Measurements from ENCODE around the gene RORB.

Gene RORB

GRCh38 chr9:74577956-74578355 lies 80.8 kb downstream of the RORB start:
- CTCF ChIA-PET: no interaction called here
- Histone ChIP-seq H3K4me3 (ENCODE audit: control insufficient read depth in 1 of 7, extremely low read depth in 1 of 7, insufficient read depth in 4 of 7, low read depth in 2 of 7, low read length in 6 of 7) (no peak overlapping the region), H3K9me3 (ENCODE audit: control extremely low read depth in 1 of 5, control insufficient read depth in 4 of 5, insufficient read depth in 2 of 5, low read depth in 1 of 5, low read length in 4 of 5) (no peaks in the 10 kb centered on the region), H3K36me3 (ENCODE audit: control insufficient read depth in 4 of 4, insufficient read depth in 4 of 4, low read length in 3 of 4) (no peaks in the 10 kb centered on the region), H3K27me3 (replicated peaks in 2 of 5; ENCODE audit: control insufficient read depth in 4 of 5, insufficient read depth in 5 of 5, low read length in 4 of 5) (no peaks in the 10 kb centered on the region), H3K27ac (ENCODE audit: insufficient read depth in 1 of 2, low read depth in 1 of 2, low read length in 2 of 2, poor library complexity in 1 of 2, severe bottlenecking in 2 of 2) (no peak overlapping the region), H3K4me1 (ENCODE audit: control extremely low read depth in 1 of 4, control insufficient read depth in 4 of 4, insufficient read depth in 4 of 4, low read length in 3 of 4) (no peaks in the 10 kb centered on the region)
- WGBS (ENCODE audit: insufficient coverage): 50% methylated on average over 1 of the region's 1 CpG
- peak in 2 of 3 donors; percentile 17 to 21 for DNase-seq
- POLR2A ChIA-PET: no interaction called here

GRCh38 chr9:74589576-74589975 lies 92.4 kb downstream of the RORB start:
- H3K4me1 ChIP-seq (ENCODE audit: control extremely low read depth in 1 of 4, control insufficient read depth in 4 of 4, insufficient read depth in 4 of 4, low read length in 3 of 4): peaks cover 0 to 4% (median 0%) of the 10 kb centered on the region in 4 experiments
- ChIA-PET POLR2A (no interaction called here), CTCF (no interaction called here)
- no peak overlapping the region for H3K4me3 ChIP-seq (ENCODE audit: control insufficient read depth in 1 of 7, extremely low read depth in 1 of 7, insufficient read depth in 4 of 7, low read depth in 2 of 7, low read length in 6 of 7)
- peak in 2 of 3 donors; percentile 17 to 36 for DNase-seq
- WGBS (ENCODE audit: insufficient coverage): 25% methylated on average over 4 of the region's 5 CpGs
- no peaks in the 10 kb centered on the region for H3K9me3 ChIP-seq (ENCODE audit: control extremely low read depth in 1 of 5, control insufficient read depth in 4 of 5, insufficient read depth in 2 of 5, low read depth in 1 of 5, low read length in 4 of 5)
- H3K27me3 ChIP-seq (replicated peaks in 2 of 5; ENCODE audit: control insufficient read depth in 4 of 5, insufficient read depth in 5 of 5, low read length in 4 of 5): no peaks in the 10 kb centered on the region
- H3K36me3 ChIP-seq (ENCODE audit: control insufficient read depth in 4 of 4, insufficient read depth in 4 of 4, low read length in 3 of 4): no peaks in the 10 kb centered on the region
- no peak overlapping the region for H3K27ac ChIP-seq (ENCODE audit: insufficient read depth in 1 of 2, low read depth in 1 of 2, low read length in 2 of 2, poor library complexity in 1 of 2, severe bottlenecking in 2 of 2)

- DNase-seq: no peak
- no peaks in the 10 kb centered on the region for H3K9me3 ChIP-seq (ENCODE audit: control extremely low read depth in 1 of 5, control insufficient read depth in 4 of 5, insufficient read depth in 2 of 5, low read depth in 1 of 5, low read length in 4 of 5)
- H3K27ac ChIP-seq (ENCODE audit: insufficient read depth in 1 of 2, low read depth in 1 of 2, low read length in 2 of 2, poor library complexity in 1 of 2, severe bottlenecking in 2 of 2): no peak overlapping the region
- H3K4me1 ChIP-seq (ENCODE audit: control extremely low read depth in 1 of 4, control insufficient read depth in 4 of 4, insufficient read depth in 4 of 4, low read length in 3 of 4): no peaks in the 10 kb centered on the region
- CTCF ChIA-PET: interaction anchor here (1.6 kb wide), 1 partner anchor 1353 kb away, joined by 3 read pairs; no protein-coding TSS in a partner anchor
- POLR2A ChIA-PET: no interaction called here
- no peaks in the 10 kb centered on the region for H3K36me3 ChIP-seq (ENCODE audit: control insufficient read depth in 4 of 4, insufficient read depth in 4 of 4, low read length in 3 of 4)
- 90% methylated on average over 1 of the region's 2 CpGs for WGBS (ENCODE audit: insufficient coverage)
- no peak overlapping the region for H3K4me3 ChIP-seq (ENCODE audit: control insufficient read depth in 1 of 7, extremely low read depth in 1 of 7, insufficient read depth in 4 of 7, low read depth in 2 of 7, low read length in 6 of 7)
- H3K27me3 ChIP-seq (replicated peaks in 2 of 5; ENCODE audit: control insufficient read depth in 4 of 5, insufficient read depth in 5 of 5, low read length in 4 of 5): no peaks in the 10 kb centered on the region
Observed at GRCh38 chr9:74595286-74595685, 98.2 kb downstream of the RORB start.

GRCh38 chr9:74598874-74599273 lies 101.7 kb downstream of the RORB start:
- H3K4me3 ChIP-seq (ENCODE audit: control insufficient read depth in 1 of 7, extremely low read depth in 1 of 7, insufficient read depth in 4 of 7, low read depth in 2 of 7, low read length in 6 of 7): no peak overlapping the region
- H3K27ac ChIP-seq (ENCODE audit: insufficient read depth in 1 of 2, low read depth in 1 of 2, low read length in 2 of 2, poor library complexity in 1 of 2, severe bottlenecking in 2 of 2): no peak overlapping the region
- no peak for DNase-seq
- no peaks in the 10 kb centered on the region for H3K4me1 ChIP-seq (ENCODE audit: control extremely low read depth in 1 of 4, control insufficient read depth in 4 of 4, insufficient read depth in 4 of 4, low read length in 3 of 4)
- CTCF ChIA-PET: interaction anchor here (1.3 kb wide), 1 partner anchor 141 kb away, joined by 3 read pairs; no protein-coding TSS in a partner anchor
- H3K9me3 ChIP-seq (ENCODE audit: control extremely low read depth in 1 of 5, control insufficient read depth in 4 of 5, insufficient read depth in 2 of 5, low read depth in 1 of 5, low read length in 4 of 5): no peaks in the 10 kb centered on the region
- POLR2A ChIA-PET: no interaction called here
- H3K36me3 ChIP-seq (ENCODE audit: control insufficient read depth in 4 of 4, insufficient read depth in 4 of 4, low read length in 3 of 4): no peaks in the 10 kb centered on the region
- 58% methylated on average over 3 of the region's 3 CpGs for WGBS (ENCODE audit: insufficient coverage)
- H3K27me3 ChIP-seq (replicated peaks in 2 of 5; ENCODE audit: control insufficient read depth in 4 of 5, insufficient read depth in 5 of 5, low read length in 4 of 5): peaks cover 0 to 7% (median 0%) of the 10 kb centered on the region in 5 experiments

- CTCF ChIA-PET: interaction anchor here (0.7 kb wide), 1 partner anchor 14 kb away, joined by 3 read pairs; no protein-coding TSS in a partner anchor
- WGBS (ENCODE audit: insufficient coverage): no CpG with 5 or more reads among the region's 3 CpGs
- POLR2A ChIA-PET: no interaction called here
Observed at GRCh38 chr9:74609671-74610405, 112.7 kb downstream of the RORB start.

GRCh38 chr9:74610523-74611061 lies 113.5 kb downstream of the RORB start:
- H3K9me3 ChIP-seq (ENCODE audit: control extremely low read depth in 1 of 5, control insufficient read depth in 4 of 5, insufficient read depth in 2 of 5, low read depth in 1 of 5, low read length in 4 of 5): no peaks in the 10 kb centered on the region
- H3K36me3 ChIP-seq (ENCODE audit: control insufficient read depth in 4 of 4, insufficient read depth in 4 of 4, low read length in 3 of 4): no peaks in the 10 kb centered on the region
- H3K27me3 ChIP-seq (replicated peaks in 2 of 5; ENCODE audit: control insufficient read depth in 4 of 5, insufficient read depth in 5 of 5, low read length in 4 of 5): peaks cover 0 to 3% (median 0%) of the 10 kb centered on the region in 5 experiments
- H3K4me1 ChIP-seq (ENCODE audit: control extremely low read depth in 1 of 4, control insufficient read depth in 4 of 4, insufficient read depth in 4 of 4, low read length in 3 of 4): no peaks in the 10 kb centered on the region
- ChIA-PET POLR2A (no interaction called here), CTCF (interaction anchor here (0.7 kb wide), 1 partner anchor 14 kb away, joined by 3 read pairs; no protein-coding TSS in a partner anchor)
- WGBS (ENCODE audit: insufficient coverage): 100% methylated on average over 1 of the region's 2 CpGs
- H3K4me3 ChIP-seq (ENCODE audit: control insufficient read depth in 1 of 7, extremely low read depth in 1 of 7, insufficient read depth in 4 of 7, low read depth in 2 of 7, low read length in 6 of 7): no peak overlapping the region
- H3K27ac ChIP-seq (ENCODE audit: insufficient read depth in 1 of 2, low read depth in 1 of 2, low read length in 2 of 2, poor library complexity in 1 of 2, severe bottlenecking in 2 of 2): no peak overlapping the region
- DNase-seq: no peak

More at GRCh38 chr9:74609671-74610405, 112.7 kb downstream of the RORB start:
- Histone ChIP-seq H3K27me3 (replicated peaks in 2 of 5; ENCODE audit: control insufficient read depth in 4 of 5, insufficient read depth in 5 of 5, low read length in 4 of 5) (peaks cover 0 to 3% (median 0%) of the 10 kb centered on the region in 5 experiments), H3K9me3 (ENCODE audit: control extremely low read depth in 1 of 5, control insufficient read depth in 4 of 5, insufficient read depth in 2 of 5, low read depth in 1 of 5, low read length in 4 of 5) (no peaks in the 10 kb centered on the region), H3K4me3 (ENCODE audit: control insufficient read depth in 1 of 7, extremely low read depth in 1 of 7, insufficient read depth in 4 of 7, low read depth in 2 of 7, low read length in 6 of 7) (no peak overlapping the region), H3K27ac (ENCODE audit: insufficient read depth in 1 of 2, low read depth in 1 of 2, low read length in 2 of 2, poor library complexity in 1 of 2, severe bottlenecking in 2 of 2) (no peak overlapping the region), H3K36me3 (ENCODE audit: control insufficient read depth in 4 of 4, insufficient read depth in 4 of 4, low read length in 3 of 4) (no peaks in the 10 kb centered on the region), H3K4me1 (ENCODE audit: control extremely low read depth in 1 of 4, control insufficient read depth in 4 of 4, insufficient read depth in 4 of 4, low read length in 3 of 4) (no peaks in the 10 kb centered on the region)
- DNase-seq: peak in 1 of 3 donors; percentile 2

GRCh38 chr9:74630228-74630627 lies 133.1 kb downstream of the RORB start:
- no peak overlapping the region for H3K4me3 ChIP-seq (ENCODE audit: control insufficient read depth in 1 of 7, extremely low read depth in 1 of 7, insufficient read depth in 4 of 7, low read depth in 2 of 7, low read length in 6 of 7)
- WGBS (ENCODE audit: insufficient coverage): 75% methylated on average over 5 of the region's 7 CpGs
- H3K27ac ChIP-seq (ENCODE audit: insufficient read depth in 1 of 2, low read depth in 1 of 2, low read length in 2 of 2, poor library complexity in 1 of 2, severe bottlenecking in 2 of 2): no peak overlapping the region
- H3K27me3 ChIP-seq (replicated peaks in 2 of 5; ENCODE audit: control insufficient read depth in 4 of 5, insufficient read depth in 5 of 5, low read length in 4 of 5): peaks cover 0 to 7% (median 0%) of the 10 kb centered on the region in 5 experiments
- DNase-seq: no peak
- ChIA-PET CTCF (no interaction called here), POLR2A (no interaction called here)
- H3K36me3 ChIP-seq (ENCODE audit: control insufficient read depth in 4 of 4, insufficient read depth in 4 of 4, low read length in 3 of 4): no peaks in the 10 kb centered on the region
- H3K4me1 ChIP-seq (ENCODE audit: control extremely low read depth in 1 of 4, control insufficient read depth in 4 of 4, insufficient read depth in 4 of 4, low read length in 3 of 4): no peaks in the 10 kb centered on the region
- peaks cover 0 to 2% (median 0%) of the 10 kb centered on the region in 5 experiments for H3K9me3 ChIP-seq (ENCODE audit: control extremely low read depth in 1 of 5, control insufficient read depth in 4 of 5, insufficient read depth in 2 of 5, low read depth in 1 of 5, low read length in 4 of 5)
